ENCODE results near the gene CLEC18C. TPM values are rescaled to one million over a fixed set of nuclear protein-coding genes. Genes with fewer than 3 reads are reported as not detected.
"Not testable (repeated sequence)": the region's sequence is repeated elsewhere in the genome, so short reads cannot be mapped to it uniquely, and the experiment has no call there.

Gene CLEC18C
- total RNA-seq, 2 donors from 2014 or later = not detected

DNA sequence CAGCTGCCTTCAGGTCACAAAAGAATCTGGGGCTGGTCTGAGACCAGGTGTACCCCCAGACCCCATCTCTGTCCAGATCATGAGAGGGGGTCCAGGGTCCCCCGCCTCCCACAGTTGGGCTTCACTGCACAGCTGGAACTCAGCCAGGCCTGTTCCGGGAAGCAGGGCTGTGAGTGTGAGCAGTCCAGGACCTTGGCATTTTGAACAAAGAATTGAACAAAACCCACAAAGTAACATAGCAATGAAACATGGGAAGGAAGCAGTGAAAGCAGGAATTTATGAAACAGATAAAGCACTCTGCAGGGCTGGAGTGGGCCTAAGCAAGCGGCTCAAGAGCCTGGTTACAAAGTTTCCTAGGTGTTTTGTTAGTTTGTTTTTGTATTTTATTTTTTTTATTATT is 25.1 kb downstream of the CLEC18C start:
- not testable (repeated sequence) for H3K4me3 ChIP-seq; H3K27me3 ChIP-seq; DNase-seq (ENCODE audit: low spot score); H3K36me3 ChIP-seq; H3K27ac ChIP-seq; H3K4me1 ChIP-seq; H3K9me3 ChIP-seq

- H3K9me3 ChIP-seq; H3K4me3 ChIP-seq; DNase-seq (ENCODE audit: low spot score); H3K36me3 ChIP-seq; H3K27me3 ChIP-seq; H3K4me1 ChIP-seq; H3K27ac ChIP-seq: not testable (repeated sequence)
Measured at GRCh38 chr16:70199170-70199569, 25.6 kb downstream of the CLEC18C start.

GRCh38 chr16:70200063-70200462 is 26.5 kb downstream of the CLEC18C start:
- not testable (repeated sequence) for H3K4me1 ChIP-seq; H3K27me3 ChIP-seq; H3K36me3 ChIP-seq; H3K4me3 ChIP-seq; H3K27ac ChIP-seq; H3K9me3 ChIP-seq; DNase-seq (ENCODE audit: low spot score)

DNA sequence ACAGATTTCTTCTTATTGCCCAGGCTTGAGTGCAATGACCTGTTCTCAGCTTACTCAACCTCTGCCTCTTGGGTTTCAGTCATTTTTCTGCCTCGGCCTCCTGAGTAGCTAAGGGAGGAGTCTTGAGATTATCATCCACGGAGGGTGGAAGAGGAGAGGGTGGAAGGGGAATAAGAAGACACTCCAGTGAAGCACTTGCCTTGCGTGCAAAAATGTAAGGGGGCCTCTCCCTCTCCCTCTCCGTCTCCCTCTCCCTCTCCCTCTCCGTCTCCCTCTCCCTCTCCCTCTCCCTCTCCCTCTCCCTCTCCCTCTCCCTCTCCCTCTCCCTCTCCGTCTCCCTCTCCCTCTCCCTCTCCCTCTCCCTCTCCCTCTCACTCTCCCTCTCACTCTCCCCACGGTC is 29.9 kb downstream of the CLEC18C start:
- not testable (repeated sequence) for H3K4me1 ChIP-seq; H3K27me3 ChIP-seq; DNase-seq (ENCODE audit: low spot score); H3K9me3 ChIP-seq; H3K27ac ChIP-seq; H3K4me3 ChIP-seq; H3K36me3 ChIP-seq

- H3K4me1 ChIP-seq; H3K4me3 ChIP-seq; H3K27me3 ChIP-seq; H3K36me3 ChIP-seq; DNase-seq (ENCODE audit: low spot score); H3K27ac ChIP-seq; H3K9me3 ChIP-seq: not testable (repeated sequence)
Measured at GRCh38 chr16:70204010-70204409, 30.4 kb downstream of the CLEC18C start.

- not testable (repeated sequence) for H3K4me1 ChIP-seq; H3K4me3 ChIP-seq; H3K27me3 ChIP-seq; H3K36me3 ChIP-seq; H3K9me3 ChIP-seq; H3K27ac ChIP-seq; DNase-seq (ENCODE audit: low spot score)
Measured at GRCh38 chr16:70204668-70205405, 31.2 kb downstream of the CLEC18C start.

DNA sequence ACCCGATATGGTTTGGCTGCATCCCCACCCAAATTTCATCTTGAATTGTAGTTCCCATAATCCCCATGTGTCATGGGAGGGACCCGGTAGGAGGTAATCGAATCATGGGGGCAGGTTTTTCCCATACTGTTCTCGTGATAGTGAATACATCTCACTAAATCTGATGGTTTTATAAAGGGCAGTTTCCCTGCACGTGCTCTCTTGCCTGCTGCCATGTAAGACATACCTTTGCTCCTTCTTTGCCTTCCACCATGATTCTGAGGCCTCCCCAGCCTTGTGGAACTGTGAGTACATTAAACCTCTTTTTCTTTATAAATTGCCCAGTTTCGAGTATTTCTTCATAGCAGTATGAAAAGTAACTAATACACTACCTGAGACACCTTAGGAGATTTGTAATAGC is 32.8 kb downstream of the CLEC18C start:
- not testable (repeated sequence) for H3K27ac ChIP-seq; H3K9me3 ChIP-seq; H3K4me1 ChIP-seq; H3K27me3 ChIP-seq; H3K4me3 ChIP-seq; DNase-seq (ENCODE audit: low spot score); H3K36me3 ChIP-seq

DNA sequence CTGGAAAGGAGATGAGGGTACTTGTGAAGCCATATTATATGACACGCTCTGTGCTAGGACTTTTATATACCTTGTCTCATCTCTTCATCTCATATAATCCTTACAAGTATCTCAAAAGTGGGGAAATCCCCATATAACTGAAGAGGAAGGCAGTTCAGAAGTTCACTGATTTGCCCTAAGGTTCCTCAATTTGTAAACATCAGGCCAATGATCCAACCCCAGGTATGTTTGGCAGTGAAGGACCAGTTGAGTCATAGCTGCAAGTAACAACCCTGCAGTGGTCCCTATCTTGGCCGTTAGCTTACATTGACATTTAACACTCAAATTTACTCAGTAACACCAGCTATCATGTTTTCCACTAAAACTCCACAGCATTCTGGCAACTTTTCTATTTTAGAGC is 45.0 kb downstream of the CLEC18C start:
- not testable (repeated sequence) for H3K36me3 ChIP-seq; DNase-seq (ENCODE audit: low spot score); H3K4me3 ChIP-seq

DNA sequence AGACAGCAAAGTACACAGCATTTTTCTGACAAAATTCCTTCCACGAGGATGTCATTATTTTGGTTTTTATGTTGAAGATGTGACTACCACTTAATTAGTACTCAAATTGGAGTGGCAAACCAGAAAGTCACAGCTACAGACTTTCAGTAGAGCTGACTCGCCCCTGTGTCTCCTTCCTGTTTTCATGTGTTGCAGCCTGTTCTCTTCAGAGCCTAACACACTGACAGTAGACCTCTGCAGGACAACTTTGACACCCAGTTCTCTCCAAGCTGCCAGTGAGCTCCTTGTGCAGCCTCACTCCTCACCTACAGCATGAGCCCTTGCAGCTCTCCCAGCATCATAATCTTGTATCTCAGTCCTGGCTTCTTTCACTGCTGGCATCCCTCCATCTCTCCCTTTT is 49.0 kb downstream of the CLEC18C start:
- not testable (repeated sequence) for DNase-seq (ENCODE audit: low spot score); H3K4me1 ChIP-seq; H3K4me3 ChIP-seq; H3K9me3 ChIP-seq; H3K27me3 ChIP-seq; H3K27ac ChIP-seq
- H3K36me3 ChIP-seq = peaks cover 16% of the 10 kb centered on the region

More for the DNA sequence above, 45.0 kb downstream of the CLEC18C start:
- not testable (repeated sequence) for H3K9me3 ChIP-seq, H3K4me1 ChIP-seq, H3K27ac ChIP-seq, H3K27me3 ChIP-seq

GRCh38 chr16:70223216-70223615 is 49.6 kb downstream of the CLEC18C start:
- not testable (repeated sequence) for H3K9me3 ChIP-seq; DNase-seq (ENCODE audit: low spot score); H3K27ac ChIP-seq; H3K27me3 ChIP-seq; H3K4me3 ChIP-seq; H3K4me1 ChIP-seq
- H3K36me3 ChIP-seq = peaks cover 20% of the 10 kb centered on the region

DNA sequence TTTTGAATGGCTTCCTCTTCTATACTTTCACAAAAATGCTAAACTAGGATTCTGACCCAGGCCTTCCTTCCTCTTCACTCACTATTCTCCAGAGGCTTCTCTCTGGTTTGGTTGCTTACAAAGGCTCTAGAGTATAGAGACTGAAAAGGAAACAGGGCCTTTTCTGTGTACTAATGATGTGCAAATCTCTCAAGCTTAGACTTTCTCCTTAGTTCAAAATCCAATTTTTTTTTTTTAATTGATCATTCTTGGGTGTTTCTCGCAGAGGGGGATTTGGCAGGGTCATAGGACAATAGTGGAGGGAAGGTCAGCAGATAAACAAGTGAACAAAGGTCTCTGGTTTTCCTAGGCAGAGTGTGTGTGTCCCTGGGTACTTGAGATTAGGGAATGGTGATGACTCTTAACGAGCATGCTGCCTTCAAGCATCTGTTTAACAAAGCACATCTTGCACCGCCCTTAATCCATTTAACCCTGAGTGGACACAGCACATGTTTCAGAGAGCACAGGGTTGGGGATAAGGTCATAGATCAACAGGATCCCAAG is 50.5 kb downstream of the CLEC18C start:
- DNase-seq (ENCODE audit: low spot score); H3K27ac ChIP-seq; H3K27me3 ChIP-seq; H3K4me3 ChIP-seq; H3K9me3 ChIP-seq; H3K4me1 ChIP-seq: not testable (repeated sequence)
- H3K36me3 ChIP-seq = peaks cover 20% of the 10 kb centered on the region

GRCh38 chr16:70224645-70225044 is 51.1 kb downstream of the CLEC18C start:
- H3K27ac ChIP-seq; H3K4me3 ChIP-seq; DNase-seq (ENCODE audit: low spot score); H3K4me1 ChIP-seq; H3K27me3 ChIP-seq; H3K9me3 ChIP-seq: not testable (repeated sequence)
- peaks cover 23% of the 10 kb centered on the region for H3K36me3 ChIP-seq

DNA sequence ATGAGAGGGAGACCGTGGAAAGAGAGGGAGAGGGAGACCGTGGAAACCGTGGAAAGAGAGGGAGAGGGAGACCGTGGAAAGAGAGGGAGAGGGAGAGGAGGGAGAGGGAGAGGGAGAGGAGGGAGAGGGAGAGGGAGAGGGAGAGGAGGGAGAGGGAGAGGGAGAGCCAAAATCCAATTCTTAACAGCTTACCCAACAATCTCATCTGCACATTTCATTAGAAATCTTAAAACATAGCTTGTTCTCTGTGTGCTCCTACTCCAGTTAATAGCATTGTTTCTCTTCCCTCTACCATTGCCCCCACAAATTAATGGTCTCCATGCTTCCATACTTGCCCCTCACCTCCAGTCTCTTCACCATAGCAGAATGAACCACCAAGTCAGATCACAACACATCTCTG is 51.8 kb downstream of the CLEC18C start:
- not testable (repeated sequence) for H3K4me3 ChIP-seq; H3K9me3 ChIP-seq; DNase-seq (ENCODE audit: low spot score); H3K4me1 ChIP-seq; H3K27me3 ChIP-seq; H3K27ac ChIP-seq
- peaks cover 20% of the 10 kb centered on the region for H3K36me3 ChIP-seq

DNA sequence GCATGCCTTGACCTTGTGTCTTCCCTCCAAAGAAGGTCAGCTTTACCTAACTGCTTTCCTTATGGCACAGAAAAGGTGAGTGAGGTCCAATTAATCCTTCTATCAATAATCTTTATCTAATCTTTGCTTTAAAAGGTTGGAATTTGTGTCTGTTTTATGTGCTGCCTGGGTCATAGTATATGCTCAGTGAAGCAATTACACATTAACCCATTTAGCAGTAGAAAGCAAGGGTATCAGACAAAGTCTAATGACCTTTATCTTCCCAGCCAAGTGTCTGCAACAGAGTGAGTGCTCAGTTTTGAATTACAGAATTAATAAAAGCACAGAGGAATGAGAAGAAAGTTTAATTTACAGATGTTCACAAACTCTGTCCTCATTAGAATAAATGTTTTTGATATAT is 52.4 kb downstream of the CLEC18C start:
- not testable (repeated sequence) for H3K27me3 ChIP-seq; H3K4me1 ChIP-seq; DNase-seq (ENCODE audit: low spot score); H3K9me3 ChIP-seq; H3K4me3 ChIP-seq; H3K27ac ChIP-seq
- peaks cover 21% of the 10 kb centered on the region for H3K36me3 ChIP-seq

GRCh38 chr16:70231831-70232230 is 58.2 kb downstream of the CLEC18C start:
- not testable (repeated sequence) for H3K9me3 ChIP-seq; DNase-seq (ENCODE audit: low spot score)
- H3K36me3 ChIP-seq = peaks cover 28% of the 10 kb centered on the region

More at GRCh38 chr16:70231831-70232230, 58.2 kb downstream of the CLEC18C start:
- not testable (repeated sequence) for H3K4me1 ChIP-seq, H3K4me3 ChIP-seq, H3K27ac ChIP-seq, H3K27me3 ChIP-seq

All from right atrium auricular region (tissue), 2 donors.